Epithelial cell of esophagus (primary cell): ENCODE results near the gene VRK3.
A peak's percentile ranks its signal among the peaks of the same experiment; 100 is the strongest.

Experiments
- DNase-seq: peaks from one replicate; pipeline ENCODE4 v3.0.0; 2010; ENCODE audit warnings: low read depth
- H3K4me3 ChIP-seq: 2 replicates; pipeline ENCODE4 v1.5.1; 2011; ENCODE audit warnings: mild to moderate bottlenecking, low read length, control low read depth
- TF ChIP-seq, protein P1 (sequence below): IDR thresholded peaks from 2 replicates; pipeline ENCODE4 v1.5.1; 2011; ENCODE audit warnings: low read depth, mild to moderate bottlenecking, low read length, control low read depth, inconsistent platforms; ENCODE audit not compliant: insufficient read depth; ENCODE audit errors: missing control alignments

The VRK3 gene

DNA sequence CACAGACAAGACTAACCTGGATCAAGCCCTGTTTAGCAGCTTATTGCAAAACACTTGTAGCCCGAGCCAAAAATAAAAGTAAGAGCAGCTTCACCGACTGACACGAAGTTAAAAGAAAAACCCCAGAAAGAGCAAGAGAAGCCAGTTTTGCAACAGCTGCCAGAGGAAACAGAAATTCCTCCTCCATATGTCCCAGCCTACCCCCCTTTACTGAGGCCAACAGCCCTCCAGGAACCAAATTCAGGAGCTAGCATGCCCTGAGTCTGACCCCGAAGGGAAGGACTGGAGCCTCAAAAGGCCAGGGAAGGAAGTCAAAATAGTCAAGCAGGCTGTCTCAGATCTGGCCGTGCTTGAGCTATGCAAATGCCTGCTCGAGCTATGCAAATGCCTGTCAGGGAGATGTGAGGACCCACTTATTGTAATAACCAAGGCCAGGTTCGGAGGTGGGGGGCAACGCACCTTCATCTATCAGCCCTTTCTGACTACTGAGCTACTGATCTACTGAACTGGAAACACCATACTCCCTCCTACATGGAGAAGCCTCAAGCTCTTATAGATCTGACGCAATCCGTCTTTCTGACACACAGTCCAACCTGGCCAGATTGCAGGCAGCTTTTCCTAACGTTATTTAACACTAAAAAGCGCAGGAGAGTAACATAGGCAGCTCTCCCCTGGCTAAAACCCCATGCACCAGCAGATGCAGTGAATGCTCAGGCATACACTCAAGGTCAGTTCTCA lies 70.9 kb downstream of the VRK3 start:
- DNase-seq = peak; percentile 54
- TF ChIP-seq, protein P1, sequence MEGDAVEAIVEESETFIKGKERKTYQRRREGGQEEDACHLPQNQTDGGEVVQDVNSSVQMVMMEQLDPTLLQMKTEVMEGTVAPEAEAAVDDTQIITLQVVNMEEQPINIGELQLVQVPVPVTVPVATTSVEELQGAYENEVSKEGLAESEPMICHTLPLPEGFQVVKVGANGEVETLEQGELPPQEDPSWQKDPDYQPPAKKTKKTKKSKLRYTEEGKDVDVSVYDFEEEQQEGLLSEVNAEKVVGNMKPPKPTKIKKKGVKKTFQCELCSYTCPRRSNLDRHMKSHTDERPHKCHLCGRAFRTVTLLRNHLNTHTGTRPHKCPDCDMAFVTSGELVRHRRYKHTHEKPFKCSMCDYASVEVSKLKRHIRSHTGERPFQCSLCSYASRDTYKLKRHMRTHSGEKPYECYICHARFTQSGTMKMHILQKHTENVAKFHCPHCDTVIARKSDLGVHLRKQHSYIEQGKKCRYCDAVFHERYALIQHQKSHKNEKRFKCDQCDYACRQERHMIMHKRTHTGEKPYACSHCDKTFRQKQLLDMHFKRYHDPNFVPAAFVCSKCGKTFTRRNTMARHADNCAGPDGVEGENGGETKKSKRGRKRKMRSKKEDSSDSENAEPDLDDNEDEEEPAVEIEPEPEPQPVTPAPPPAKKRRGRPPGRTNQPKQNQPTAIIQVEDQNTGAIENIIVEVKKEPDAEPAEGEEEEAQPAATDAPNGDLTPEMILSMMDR = no peak
- H3K4me3 ChIP-seq = no peak overlapping the region

DNA sequence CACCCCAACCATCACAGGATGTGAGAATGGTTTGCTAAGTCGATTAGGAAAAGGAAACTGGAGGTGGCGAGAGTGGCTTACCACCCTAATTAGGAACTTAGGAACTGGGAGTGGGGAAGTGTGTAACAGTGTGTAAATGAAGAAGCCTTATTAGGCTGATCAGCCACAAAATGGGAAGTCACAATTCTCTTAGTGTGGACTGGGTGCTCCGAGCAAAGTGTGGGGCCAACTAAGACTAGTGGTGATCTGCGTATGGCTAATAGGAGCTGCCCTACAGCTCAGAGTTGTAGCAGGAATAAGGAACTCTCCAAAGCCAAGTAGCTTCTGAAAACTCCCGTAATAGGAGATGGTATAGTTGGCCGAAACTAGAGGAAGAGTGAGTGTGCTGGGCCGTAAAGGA lies 71.8 kb downstream of the VRK3 start:
- TF ChIP-seq, protein P1 = no peak
- no peak overlapping the region for H3K4me3 ChIP-seq
- no peak for DNase-seq

DNA sequence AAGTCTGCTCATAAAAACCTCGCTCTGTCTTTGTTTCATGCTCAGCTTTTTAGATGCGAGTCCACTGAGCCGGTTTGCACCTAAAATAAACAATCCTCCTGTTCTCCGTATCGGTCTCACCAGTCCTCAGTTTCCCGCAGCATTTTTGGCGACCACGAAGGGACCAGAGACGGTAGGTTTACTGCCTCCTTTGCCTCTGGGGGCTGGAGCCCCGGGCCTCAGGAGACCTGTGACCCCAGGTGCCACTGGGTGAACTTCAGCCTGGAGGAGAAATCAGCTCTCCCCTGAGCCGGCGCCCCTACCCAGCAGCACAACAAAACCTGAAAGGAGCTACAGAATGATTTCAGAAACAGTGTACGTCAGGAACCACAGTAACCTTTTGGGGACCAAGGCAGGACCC lies 72.3 kb downstream of the VRK3 start:
- TF ChIP-seq, protein P1 = no peak
- H3K4me3 ChIP-seq = no peak overlapping the region
- DNase-seq = no peak

DNA sequence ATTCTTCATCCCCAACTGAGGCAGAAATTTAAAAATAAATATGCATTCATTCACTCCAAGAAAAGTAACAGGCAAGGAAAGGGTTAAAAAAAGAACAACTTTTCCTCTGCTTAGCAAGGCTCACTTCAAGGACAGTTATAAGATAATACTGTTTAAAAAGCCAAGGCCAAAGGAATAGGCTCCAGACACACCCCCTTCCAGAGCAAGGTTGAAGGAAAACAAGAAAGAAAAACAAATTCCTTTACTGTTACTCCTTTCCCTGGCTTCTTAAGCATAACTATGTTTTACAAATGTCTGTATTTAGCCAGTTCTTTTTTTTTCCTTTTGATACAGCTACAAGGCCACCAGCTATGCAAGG lies 72.7 kb downstream of the VRK3 start:
- DNase-seq = no peak
- H3K4me3 ChIP-seq = no peak overlapping the region
- TF ChIP-seq, protein P1 = no peak

DNA sequence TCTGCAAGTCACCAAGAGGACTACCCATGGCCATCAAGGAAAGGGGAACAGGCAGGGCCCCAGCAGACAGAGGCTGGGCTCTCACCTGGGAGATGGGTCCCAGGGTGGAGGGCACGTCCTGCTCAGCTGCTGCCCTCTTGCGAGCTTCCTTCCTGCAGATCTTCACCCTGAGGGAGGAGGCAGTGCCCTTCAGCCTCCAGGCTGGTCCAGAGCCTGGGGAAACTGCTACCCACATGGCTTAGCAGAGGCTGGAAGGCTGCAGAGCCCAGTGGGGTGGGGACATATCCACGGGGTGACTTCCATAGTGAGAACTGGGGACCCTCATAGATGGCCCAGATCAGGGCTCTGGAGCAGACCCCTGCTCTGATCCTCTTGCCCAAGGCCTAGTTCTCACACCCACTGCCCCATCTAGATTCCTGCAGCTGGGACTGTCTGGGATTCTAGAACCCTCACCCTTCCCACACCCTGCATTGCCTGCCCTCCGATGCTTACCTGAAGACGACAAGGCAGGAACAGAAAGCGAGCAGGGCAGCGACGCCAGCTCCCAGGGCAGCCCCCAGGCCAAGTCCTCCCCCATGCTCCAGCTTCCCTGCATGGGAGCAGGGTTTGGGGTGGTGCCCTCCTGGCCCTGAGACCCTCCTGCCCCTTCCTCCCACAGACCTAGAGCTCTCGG lies 73.2 kb downstream of the VRK3 start:
- no peak overlapping the region for H3K4me3 ChIP-seq
- TF ChIP-seq, protein P1 = no peak
- DNase-seq = no peak

DNA sequence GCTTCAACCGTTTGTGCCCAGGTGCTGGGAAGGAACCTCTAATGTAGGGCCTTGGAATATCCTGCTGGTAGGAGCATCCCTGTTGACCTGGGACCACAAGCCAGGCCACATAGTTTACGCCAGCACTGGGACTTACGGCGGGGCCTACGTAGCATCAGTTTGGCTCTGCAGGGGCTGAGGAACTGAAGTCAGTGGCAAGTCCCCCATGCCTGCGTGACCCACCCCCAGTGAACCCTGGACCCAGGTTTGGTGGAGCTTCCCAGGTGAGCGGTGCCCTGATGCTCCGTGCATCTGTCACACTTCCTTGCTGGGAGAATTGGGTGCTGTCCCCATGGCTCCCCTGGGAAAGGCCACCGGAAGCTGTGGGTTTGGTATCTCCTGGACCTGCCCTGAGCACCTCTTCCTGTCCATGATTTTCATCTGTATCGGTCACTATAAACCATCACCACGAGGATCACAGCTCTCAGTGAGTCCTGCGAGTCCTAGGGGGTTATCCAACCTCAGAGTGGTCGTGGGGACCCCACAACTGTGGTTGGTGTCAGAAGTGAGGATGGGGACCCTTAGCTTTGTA lies 74.1 kb downstream of the VRK3 start:
- TF ChIP-seq, protein P1 = no peak
- DNase-seq = no peak
- H3K4me3 ChIP-seq = no peak overlapping the region
